T-helper 1 cell treated with Interleukin-12 subunit alpha and Interleukin-12 subunit beta and Interleukin-4 antibody, amounts not matched to agents 30 ng/mL and 1 ng/mL, for 36 hours (primary cell): ENCODE results near the gene DRC1. TPM values are rescaled to one million over a fixed set of nuclear protein-coding genes. Genes with fewer than 3 reads are reported as not detected.

Source experiments
- intact Hi-C: fragments of 100-400 bp; cut with micrococcal nuclease; formaldehyde crosslinking; loops from one replicate; pipeline ENCODE4 v1.15.1; 2024
- total RNA-seq: library from RNA; stranded (reverse); gene quantifications from 2 replicates; pipeline ENCODE4 v1.2.3, GENCODE V29; 2022

DRC1 gene
- total RNA-seq, 1 donor from 2014 or later = not detected

DNA sequence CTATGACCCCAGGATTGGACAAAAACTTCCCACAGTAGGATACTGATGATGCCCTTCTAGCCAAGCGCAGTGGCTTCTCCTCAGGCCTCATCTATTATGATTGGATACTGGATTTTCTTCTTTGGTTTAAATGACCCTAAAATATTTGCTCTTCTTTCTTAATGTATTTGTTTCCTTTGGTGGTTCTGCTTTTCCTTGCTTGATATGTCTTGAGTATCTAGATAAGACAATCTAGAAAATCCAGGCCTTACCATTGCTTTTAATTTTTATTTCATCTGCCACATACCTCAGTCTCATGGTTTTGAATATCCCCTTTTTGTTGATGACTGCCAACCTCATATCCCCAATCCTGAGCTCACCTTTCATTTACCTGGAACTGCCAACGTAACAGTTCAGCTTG, 40.6 kb downstream of the DRC1 start:
- intact Hi-C loops = no loop called here

DNA sequence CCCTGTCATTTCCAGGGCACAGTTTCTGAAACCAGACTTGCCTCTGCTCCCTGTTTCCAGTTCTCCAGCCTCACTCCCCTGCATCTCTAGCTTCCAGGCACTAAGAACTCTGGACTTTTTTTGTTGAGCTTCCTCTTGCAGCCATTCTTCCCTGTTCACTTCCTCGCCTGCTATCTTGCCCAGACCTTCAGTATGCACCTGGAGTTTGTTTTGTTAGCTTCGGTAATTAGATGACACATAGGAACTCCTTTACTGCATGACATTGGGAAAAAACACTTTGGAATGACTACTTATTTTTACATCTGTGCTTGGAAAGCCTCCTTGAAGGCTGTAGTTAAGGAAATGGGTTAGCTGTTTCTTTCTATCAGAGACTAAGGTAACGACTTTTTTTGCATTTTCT, 41.0 kb downstream of the DRC1 start:
- intact Hi-C loops = no loop called here

DNA sequence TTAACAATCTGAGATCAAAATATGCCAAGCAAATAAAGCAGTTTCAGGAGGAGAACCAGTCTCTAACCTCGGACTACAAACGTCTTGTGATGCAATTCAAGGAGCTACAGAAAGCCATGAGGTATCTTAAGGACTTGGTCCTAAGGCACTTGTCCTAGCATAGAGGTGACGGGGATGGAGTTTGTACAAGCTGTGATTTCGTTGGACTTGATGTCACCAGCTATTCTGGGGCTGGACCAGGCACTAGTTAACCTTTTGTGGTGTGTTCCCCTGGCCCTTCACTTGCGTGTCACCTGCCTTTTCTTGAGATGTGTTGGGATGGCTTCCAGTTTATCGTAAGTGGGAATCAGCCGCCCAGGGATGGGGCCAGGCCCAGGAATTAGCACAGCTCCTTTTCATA, 42.5 kb downstream of the DRC1 start:
- intact Hi-C loops = no loop called here

DNA sequence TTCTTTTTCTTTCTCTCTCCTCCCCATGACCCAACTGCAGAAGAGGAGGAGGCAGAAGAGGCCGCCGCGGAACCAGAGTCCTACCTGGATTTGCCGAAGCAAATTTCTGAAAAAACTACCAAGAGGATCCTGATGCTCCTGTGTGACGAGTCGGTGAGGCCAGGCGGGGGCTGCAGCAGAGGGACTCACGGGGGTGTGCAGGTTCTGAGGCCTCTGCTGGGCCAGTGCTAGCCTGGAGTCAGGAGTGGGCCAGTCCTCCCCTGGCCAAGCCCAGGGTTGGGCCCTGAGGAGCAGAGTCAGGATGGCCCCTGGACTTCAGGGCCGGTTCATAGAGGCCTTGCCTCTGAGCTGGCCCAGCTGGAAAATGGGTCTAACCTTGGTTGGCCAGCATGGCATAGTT, 46.9 kb downstream of the DRC1 start:
- intact Hi-C loops = no loop called here

DNA sequence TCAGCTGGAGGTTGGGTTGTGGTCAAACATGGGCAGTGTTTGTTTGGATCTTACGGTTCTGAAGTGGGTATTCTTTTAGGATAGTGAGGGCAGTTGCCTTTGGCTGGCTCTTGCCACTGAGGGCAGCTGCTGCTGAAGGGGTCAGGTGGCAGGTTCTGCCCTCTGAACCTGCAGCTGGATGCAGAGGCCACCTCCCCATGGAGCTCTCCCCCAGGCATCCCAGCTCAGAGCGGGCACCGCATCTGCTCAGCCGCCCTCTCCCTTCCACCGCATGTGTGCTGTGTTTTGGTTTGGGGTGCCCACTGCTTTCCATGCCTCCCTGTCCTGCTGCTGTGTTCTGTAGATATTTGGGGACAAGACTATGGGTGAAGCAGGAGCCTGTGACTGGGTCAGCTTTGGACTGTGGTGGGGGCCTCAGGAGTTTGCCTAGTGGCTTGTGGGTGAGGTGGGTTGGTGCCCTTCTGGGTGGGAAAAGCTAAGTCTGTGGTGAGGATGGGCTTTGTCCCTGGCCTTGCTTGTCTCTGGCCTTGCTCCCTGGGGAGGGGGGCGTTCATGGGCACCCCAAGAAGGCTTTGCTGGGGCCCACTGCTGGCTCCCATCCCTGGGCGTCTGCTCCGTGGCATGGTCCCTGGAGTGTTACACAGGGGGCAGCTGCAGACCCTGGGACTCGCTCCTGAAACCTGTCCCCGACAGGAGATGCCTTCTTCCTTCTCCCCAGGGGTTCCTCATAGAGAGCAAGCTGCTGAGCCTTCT, 47.7 kb downstream of the DRC1 start:
- intact Hi-C loops = no loop called here

DNA sequence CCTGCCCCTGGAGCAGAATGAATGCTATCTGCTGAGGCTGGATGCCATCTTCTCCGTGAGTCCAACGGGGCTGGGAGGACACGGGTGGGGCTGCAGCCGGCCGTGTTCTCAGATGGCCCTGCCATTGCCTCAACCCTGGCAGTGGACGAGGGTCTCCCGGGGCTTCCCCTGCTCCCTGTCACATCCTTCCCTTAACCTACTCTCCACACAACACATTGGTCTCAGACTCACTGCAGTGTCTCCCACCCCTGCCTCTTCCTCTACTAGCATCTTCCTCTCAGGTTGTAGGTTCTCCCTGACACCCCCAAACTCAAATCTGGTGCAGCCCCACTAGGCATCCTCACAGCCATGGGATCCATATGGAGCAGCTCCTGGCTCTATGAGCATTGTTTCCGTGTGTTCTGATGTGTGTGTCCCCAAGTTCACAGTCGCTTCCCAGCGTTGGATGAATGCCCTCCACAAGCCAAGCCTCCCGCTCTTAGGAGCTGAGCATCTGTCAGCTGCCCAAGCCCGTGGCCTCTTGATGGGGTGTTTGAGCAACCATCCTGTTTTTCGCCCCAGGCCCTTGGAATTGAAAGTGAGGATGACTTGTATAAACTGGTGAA, 48.4 kb downstream of the DRC1 start:
- intact Hi-C loops = no loop called here

DNA sequence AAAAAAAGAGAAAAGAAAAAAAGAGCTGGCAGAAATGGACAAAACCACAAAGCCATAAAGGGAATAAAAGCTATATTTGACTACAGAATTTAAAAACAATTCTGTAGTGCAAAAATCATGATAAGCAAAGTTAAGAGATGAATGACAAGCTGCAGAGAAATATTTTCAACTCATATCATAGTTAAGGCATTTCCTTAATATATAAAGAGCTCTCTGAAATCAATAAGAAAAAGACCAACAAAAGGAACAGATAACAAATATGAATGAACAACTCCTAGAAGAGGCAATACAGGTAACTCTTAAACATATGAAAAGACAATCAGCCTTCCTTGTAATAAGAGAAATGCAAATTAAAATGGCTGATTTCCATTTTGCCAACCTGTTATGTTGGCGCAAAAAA, 50.0 kb downstream of the DRC1 start:
- intact Hi-C loops = no loop called here

DNA sequence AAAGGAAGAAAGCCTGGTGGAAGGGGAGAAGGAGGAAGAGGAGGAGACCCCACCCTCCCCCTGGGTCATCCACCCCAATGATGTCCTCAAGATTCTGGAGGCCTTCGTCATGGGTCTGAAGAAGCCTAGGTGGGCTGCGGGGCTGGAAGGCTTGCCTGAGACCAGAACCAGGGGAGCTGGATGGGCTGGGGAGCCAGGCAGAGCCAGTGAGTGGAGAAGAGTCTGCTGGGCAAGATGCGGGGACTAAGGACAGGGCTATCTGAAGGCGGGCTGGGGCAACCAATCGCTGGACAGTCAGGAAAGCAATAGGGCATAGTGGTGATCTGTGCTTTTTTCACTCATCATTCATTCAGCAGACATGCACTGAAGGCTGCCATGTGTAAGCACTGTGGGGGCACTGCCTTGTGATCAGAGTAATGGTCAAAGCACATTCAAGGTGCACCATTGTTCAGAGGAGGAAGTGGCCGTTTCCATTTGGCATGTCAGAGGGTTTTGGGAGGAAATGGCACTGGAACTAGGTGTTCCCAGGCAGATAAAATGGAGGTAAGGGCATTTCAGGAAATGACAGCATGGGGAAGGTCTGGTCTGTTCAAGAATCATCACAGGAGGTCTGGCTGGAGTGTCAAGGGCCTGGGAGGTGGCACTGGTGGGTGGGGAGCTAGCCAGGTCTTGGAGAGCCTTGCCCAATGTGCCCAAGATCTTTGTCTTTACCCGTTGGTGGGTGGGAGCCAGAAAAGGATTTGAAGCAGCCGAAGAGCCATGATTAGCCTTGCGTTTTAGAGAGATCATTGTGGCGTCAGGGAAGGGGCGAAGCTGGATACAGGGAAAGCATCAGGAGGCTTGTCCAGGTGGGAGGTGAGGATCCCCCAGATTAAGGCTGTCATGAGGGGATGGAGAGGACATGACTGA, 52.0 kb downstream of the DRC1 start:
- intact Hi-C loops = no loop called here

DNA sequence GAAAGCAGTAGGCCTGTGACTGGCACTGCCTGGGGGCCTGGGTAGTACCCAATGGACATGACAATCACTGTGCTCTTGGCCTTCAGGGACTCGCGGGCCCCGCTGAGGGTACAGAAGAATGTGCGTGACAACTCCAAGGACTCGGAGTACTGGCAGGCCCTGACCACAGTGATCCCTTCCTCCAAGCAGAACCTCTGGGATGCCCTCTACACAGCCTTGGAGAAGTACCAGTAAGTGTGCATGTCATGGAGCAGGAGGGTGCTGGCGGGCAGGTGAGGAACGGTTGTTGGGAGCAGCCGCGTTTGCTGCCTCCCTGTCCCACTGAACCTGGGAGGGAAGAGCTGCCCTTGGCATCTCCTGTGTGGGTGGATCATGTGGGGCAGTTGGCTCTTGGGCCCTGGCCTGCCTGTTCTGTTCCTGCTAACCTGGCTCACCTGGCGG, 52.9 kb downstream of the DRC1 start:
- intact Hi-C loops = no loop called here

DNA sequence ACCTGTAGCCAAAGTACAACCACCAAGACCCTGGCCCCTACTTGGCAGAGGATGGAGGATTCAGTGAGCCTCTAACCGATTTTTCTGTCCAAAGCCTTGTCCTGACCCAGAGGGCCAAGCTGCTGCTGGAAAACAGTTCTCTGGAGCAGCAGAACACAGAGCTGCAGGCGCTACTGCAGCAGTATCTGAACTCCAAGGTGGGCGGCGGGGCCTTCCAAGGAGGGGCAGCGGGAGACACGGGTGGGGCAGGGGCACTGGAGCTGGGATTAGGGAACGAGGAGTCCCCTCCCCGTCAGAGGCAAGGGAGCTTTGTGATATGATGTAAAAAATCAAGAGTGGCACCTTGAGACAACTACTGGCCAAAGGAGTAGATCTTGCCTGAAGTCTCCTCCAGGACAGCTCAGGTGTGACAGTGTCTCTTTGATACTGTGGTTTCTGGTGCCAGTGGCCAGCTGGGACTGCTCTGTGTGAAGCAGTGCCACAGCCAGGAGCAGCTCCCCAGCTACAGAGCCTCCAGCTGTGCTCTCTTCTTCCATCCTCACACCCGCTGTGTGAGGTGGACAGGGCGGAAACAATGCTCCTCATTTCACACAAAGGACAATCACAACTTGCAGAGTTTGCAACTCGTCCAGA, 53.4 kb downstream of the DRC1 start:
- intact Hi-C loops = no loop called here

DNA sequence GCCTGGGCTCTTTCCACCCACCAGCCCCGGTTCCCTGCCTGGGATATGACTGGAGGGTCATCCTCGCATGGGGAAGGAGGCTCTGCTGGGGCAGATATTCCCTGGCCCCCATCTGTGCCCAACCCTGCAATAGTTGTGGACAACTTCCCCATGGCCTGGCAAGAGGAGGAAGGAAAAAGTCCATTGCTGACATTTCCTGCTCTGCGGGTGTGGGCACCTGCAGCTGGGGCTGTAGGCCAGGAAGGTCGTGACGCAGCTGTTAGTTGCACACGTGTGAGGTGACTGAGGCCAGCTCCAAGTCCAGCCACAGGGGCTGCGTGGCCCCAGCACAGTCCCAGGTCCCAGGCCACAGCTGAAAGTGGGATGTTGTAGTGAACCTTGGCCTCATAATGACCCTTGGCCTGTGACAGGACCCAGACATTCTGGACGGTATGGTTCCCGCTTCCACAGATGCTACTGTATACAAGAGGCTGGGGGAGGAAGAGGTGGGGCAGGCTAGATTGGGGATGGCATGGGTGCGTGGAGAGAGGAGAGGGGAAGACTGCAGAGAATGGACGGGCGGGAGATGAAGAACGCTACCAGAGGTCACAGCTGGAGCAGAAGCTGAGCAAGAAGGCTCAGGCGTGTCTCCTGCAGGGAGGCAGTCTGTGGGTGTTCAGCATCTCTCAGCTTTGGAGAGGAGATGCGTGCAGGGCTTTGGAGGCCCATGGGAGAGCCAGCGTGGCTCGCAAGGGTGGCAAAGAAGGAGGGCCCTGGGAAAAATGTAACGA, 54.1 kb downstream of the DRC1 start:
- intact Hi-C loops = no loop called here

DNA sequence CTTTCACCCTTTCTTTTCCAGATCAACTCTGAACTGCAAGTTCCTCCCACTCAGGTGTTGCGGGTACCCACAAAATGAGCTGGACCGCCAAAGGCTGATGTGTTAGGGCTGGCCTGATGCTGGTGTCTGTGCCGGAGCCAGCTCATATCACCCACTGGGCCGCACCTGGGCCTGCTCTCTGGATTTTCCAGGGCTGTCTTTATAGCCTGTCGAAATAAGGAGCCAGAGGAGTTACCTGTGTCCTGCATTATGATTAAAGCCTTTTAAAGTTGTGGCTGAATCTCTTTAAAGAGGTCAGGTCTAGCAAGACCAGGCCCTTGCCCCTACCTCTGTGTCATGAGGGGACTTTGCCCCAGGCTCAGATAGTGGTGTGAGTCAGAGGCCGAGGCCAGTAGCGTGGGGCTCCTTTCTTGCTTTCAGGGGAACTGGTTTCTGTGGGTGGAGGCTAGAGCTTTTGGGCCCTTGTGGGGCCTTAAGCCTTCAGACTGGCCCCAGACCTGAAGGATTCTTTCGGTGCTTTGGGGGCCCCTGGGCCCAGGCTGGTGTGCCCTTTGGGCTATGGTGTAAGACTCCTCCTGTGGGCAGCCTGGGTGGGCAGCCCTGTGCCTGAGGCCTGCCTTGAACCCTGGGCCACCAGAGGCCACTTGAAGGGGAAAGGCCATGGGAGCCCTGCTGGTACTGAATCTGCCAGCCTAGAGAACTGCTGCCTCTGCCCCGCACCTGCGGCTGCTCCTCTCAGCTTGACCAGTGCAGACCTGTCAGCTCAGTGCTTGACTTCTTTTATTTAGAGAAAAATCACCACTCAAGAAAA, 54.9 kb downstream of the DRC1 start:
- intact Hi-C loops = no loop called here

DNA sequence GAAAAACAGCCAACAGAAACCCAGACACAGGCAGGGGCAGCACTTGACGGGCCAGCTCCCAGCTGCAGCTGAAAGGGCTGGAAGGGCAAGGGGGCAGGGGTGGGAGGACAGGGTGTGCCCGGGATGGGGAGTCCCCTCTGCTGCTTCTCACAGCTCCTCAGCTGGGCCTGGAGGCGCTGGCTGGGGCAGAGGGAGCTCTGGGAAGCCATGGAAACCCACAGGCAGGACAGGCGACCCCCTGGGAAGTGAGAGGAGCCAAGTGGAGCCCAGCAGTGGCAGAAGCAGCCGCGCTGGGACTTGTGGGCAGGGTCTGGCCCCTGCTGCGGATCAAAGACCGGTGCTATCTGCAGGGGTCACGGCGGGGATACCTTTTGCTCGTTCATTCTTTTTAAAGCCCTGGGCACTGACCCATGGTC, 55.5 kb downstream of the DRC1 start:
- intact Hi-C loops = no loop called here

DNA sequence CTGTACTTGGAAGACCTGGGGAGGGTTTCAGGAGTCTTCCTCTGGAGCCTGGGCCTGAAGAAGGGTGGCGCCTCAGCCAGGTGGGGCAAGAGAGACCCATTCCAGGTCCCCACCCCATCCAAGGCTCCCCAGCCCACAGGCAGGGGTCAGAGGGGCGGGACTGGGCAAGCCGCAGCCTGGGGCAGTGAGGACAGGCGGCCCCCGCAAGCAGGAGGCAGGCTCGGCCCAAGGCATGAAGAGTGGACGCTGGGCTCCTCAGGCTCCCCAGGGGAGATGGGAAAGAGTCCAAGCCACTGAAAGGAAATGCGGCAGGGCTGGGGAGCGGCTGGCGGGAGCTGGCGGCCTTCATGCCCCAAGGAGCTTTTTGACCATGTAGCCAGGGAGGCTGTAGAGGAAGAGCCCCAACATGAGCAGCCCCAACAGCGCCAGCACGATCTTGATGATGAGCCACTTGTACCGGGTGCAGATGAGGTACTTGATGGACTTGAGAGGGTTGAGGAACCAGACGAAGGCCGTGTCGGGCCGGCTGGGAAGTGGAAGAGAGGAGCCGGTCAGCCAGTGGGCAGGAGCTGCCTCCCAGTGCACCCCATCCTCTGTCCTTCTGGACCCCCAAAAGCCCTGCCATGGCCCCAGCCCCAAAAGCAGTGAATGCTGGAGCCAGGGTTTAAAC, 56.1 kb downstream of the DRC1 start:
- intact Hi-C loops = no loop called here

DNA sequence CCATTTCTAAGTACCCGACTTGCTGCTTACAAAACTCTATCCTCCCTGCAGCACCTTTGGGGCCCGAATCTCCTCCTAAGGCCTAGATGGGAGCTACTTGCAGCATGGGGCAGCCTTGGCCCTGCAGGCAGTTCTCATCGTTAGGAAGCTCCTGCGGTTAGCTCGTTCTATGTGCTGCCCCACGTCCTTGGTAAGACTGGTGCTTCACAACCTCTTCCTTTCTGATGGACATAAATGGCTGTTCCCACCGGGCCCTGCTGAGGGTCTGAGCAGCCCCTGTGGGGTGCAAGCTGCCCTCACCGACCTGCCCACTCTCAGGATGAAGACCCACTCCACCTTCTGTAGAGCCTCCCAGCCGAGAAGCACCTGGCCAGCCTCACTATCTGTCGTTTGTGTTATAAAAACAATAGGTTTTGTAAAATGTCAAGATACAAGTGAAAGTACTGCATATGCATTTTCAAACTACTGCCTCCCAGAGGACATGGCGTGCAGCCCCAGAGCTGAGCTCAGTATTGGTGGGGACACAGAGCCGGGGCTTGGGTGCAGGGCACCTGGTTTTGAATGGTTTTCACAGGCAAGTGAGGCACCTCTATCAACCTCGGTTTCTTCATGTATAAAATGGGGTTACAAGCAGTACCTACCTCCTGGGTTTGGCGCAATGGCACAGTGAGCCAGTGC, 56.8 kb downstream of the DRC1 start:
- intact Hi-C loops = no loop called here

DNA sequence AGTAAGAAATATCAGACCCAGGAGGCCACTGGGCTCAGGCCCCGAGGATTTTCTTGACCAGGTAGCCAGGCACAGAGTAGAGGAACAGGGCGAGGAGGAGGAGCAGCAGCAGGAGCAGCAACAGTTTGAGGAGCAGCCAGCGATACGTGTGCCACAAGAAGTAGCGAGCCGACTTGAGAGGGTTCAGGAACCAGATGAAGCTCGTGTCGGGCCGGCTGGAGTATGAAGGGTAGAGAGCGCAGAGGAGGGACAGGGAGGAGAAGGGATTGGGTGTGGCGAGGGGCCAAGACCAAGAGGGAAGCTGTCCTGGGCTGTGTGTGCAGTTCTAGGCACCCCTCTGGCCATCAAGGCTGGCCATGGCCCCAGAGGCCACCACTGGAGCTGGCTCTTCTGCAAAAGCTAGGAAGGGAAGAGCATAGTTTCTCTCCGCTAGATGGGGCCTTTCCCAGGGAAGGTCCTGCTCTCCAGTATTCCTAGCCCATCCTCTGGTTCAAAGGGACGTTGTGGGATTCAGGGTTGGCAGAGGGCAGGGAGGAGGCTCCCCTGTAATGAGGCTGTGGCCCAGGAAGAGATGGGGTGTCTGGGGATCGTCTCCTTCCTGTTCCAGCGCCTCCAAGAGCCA, 58.4 kb downstream of the DRC1 start:
- intact Hi-C loops = no loop called here

DNA sequence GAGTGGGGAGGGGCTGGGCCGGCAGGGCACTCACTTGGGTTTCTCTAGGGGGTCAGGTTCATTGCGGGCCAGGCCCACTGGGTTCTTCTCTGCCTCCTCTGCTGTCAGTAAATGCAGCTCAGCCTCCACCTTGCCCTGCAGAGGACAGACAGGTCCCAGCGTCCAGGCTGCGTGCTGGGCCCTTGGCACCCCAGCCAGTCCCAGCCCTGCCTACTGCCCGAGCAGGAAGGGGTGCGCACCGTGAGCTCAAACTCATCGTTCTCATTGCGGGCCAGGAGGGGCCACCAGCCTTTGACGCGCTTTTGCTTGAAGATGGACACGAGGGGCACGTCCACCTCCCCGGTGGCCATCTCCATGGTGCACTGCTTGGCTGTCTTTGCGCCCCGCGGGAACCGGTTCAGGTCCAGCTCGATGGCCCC, 58.9 kb downstream of the DRC1 start:
- intact Hi-C loops = no loop called here

DNA sequence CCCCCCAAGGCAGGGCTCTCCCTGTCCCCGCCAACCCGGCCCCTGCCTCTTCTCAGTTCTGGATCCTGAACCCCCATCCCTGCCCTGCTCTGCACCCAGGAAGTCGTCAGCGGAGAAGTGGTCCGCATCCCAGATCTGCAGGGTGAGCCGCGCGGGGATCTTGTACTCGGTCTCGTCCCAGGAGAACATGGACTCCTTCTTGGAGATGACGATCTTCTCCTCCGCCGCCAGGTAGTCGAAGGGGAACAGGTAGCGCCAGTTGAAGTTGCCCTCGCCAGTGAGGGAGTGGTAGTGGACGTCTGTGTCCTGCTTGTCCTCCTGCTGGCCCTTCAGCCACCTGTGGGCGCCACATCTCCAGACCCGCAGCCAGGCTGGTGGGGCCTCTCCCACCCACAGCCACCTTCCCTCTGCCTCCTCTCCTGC, 59.9 kb downstream of the DRC1 start:
- intact Hi-C loops = no loop called here
